GM12872 (cell line): Measurements from ENCODE around the gene SPOCK1.

ENCODE experiments used
- CTCF ChIP-seq: IDR thresholded peaks from 3 replicates; pipeline ENCODE4 v1.5.1; 2011; ENCODE audit warnings: low read depth, mild to moderate bottlenecking, low read length, moderate library complexity; ENCODE audit not compliant: insufficient read depth

SPOCK1 gene

GRCh38 chr5:137176126-137176525 is 323.0 kb downstream of the SPOCK1 start:
- no peak for TF ChIP-seq CTCF

GRCh38 chr5:137174196-137174595 is 324.9 kb downstream of the SPOCK1 start:
- no peak for TF ChIP-seq CTCF

- TF ChIP-seq CTCF = no peak
Measured at GRCh38 chr5:137172258-137172657, 326.9 kb downstream of the SPOCK1 start.

GRCh38 chr5:137167187-137167586 is 331.9 kb downstream of the SPOCK1 start:
- no peak for TF ChIP-seq CTCF

GRCh38 chr5:137164961-137165360 is 334.2 kb downstream of the SPOCK1 start:
- TF ChIP-seq CTCF = no peak

- TF ChIP-seq CTCF = no peak
Measured at GRCh38 chr5:137164536-137164935, 334.6 kb downstream of the SPOCK1 start.

GRCh38 chr5:137158691-137159090 is 340.4 kb downstream of the SPOCK1 start:
- TF ChIP-seq CTCF = no peak

- no peak for TF ChIP-seq CTCF
Measured at GRCh38 chr5:137156180-137156579, 342.9 kb downstream of the SPOCK1 start.
